GM18519 (cell line): ENCODE data around the gene SLC5A2.
"Not testable (repeated sequence)": the region's sequence is repeated elsewhere in the genome, so short reads cannot be mapped to it uniquely, and the experiment has no call there.

Source experiments
- ATAC-seq: cut with Tn5 transposase; IDR thresholded peaks from one replicate; pipeline ENCODE4 v1.9.1; 2021; ENCODE audit warnings: mild to moderate bottlenecking, moderate library complexity; ENCODE audit not compliant: unreplicated experiment, low FRiP score

SLC5A2 gene

DNA sequence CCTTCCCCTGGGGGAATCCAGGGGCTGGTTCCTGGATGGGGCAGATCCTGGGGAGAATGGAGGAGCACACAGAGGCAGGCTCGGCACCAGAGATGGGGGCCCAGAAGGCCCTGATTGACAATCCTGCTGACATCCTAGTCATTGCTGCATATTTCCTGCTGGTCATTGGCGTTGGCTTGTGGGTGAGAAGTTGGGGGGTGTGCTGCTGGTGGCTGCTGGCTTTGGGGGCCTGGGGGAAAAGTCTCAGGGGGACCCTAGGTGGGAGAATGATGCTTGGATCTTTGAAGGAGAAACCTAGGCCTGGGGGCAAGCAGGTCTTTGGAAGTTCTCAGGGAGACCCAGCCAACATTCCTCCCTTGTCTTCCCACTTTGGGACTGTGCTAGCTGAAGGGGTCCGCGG is at the start of gene SLC5A2:
Gene SLC5A2 (plus strand): TSS at position 43 of the 400 bp plus-strand sequence. CDS start 14 bp downstream, at position 57.
- ATAC-seq = no peak

DNA sequence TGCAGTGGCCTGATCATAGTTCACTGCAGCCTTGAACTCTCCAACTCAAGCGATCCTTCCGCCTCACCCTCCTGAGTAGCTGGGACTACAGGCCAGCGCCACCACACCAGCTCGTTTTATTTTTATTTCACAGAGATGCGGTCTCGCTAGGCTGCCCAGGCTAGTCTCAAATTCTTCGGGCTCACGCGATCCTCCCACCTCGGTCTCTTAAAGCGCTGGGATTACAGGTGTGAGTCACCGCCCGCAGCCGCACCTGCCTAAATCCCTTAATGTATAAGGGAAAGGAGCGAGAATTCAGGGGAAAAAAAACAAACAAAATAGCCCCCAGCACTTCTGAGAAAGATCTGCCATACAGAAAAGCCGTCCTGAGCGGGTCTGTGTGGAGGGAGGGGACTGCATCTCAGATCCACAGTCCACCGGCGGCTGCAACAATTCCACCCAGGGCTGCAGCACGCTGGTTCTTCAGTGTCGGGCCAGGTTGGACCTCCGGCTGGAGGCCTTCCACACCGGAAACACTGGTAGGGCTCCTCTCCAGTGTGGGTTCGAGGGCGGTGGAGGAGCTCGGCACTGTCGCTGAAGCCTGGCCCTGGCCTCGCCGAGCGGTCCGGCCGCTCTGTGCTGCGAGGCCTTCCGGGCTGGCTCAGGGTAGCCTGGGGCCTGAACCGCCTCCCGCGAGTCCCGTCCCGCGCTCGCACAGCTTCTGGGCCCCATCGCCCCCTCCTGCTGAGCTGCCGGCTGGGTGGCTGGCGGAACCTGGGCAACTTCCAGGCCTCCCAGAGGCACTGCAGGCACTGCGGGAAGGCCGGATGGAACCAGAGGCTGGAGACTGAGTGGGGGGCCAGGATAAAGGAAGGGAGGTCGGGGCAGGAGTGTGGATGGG is 47.3 kb upstream of the SLC5A2 start:
- ATAC-seq = no peak

DNA sequence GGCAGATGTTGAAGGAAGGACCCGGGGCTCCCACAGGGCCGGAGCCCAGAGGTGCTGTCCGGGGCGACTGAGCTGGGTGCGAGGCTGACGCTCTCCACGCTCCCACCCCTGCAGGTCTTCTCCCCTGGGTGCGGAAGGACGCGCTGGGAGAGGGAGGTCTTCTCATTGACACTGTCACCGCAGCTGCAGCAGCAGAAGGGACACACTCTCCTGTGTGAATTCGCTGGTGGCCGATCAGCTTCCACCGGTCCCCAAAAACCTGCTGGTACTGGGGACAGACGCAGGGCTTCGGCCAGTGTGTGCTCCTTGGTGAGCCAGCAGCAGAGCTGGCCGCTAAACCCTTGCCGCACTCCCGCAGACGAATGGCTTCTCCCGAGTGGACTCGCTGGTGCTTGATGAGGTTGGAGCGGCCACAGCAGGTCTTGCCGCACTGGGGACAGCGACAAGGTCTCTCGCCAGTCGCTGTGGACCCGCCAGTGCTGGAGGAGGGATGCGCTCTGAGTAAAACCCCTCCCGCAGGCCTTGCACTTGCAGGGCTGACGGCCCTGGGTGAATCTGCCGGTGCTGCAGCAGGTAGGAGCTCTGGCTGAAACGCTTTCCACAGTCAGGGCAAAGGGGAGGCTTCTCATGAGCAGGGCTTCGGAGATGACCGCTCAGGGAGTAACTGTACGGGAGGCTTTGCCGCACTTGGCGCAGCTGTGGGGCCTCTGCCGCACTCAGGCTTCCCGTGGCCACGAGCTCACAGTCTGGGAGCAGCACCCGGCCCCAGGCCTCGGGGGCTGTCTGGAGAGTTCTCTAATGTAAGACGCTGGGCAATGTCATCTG is 46.5 kb upstream of the SLC5A2 start:
- ATAC-seq = no peak

DNA sequence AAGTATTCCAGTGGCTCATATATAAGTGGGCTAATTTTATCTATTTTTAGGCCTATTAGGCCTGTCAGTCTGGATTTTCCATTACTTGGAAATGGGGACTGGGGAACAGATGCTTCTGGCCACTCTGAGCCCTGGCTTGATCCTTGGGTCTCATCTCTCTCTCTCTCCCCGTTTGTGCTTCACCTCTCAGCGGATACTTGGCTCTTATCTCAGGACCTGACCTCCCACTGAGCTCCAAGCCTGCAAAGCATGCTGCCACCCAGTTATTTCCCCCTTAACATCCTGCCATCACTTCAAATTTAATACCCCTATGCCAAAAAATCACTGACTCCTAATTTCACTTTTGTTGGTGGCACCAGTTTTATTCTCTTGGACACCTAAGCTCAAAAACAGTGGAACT is 44.5 kb upstream of the SLC5A2 start:
- no peak for ATAC-seq

DNA sequence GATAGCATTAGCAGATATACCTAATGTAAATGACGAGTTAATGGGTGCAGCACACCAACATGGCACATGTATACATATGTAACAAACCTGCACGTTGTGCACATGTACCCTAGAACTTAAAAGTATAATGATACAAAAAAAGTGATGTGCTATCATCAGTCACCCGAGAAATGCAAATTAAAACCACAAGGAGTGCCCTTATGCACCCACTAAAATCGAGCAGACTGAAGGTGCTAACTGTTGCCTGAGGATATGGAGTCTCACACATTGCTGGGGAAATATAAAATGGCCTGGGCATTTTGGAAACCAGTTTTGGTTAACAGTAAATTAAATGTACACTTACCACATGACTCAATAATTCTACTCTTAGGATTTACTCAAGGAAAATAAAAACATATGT is 43.9 kb upstream of the SLC5A2 start:
- not testable (repeated sequence) for ATAC-seq

DNA sequence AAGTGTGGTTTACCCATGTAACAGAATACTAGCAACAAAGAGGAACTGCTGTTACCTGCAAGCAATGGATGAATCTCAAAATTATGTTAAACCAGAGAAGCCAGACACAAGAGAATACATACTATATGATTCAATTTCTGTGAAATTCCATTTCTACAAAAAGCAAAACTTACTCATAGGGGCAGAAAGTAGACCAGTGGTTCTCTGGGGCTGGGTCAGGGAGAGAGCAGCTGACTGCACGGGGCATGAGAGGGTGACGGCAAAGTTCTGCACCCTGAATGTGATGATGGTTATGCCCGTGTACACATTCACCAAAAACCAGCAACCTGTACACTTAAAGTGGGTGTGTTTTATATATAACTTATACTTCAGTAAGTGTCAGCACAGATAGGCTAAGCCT is 43.4 kb upstream of the SLC5A2 start:
- no peak for ATAC-seq

DNA sequence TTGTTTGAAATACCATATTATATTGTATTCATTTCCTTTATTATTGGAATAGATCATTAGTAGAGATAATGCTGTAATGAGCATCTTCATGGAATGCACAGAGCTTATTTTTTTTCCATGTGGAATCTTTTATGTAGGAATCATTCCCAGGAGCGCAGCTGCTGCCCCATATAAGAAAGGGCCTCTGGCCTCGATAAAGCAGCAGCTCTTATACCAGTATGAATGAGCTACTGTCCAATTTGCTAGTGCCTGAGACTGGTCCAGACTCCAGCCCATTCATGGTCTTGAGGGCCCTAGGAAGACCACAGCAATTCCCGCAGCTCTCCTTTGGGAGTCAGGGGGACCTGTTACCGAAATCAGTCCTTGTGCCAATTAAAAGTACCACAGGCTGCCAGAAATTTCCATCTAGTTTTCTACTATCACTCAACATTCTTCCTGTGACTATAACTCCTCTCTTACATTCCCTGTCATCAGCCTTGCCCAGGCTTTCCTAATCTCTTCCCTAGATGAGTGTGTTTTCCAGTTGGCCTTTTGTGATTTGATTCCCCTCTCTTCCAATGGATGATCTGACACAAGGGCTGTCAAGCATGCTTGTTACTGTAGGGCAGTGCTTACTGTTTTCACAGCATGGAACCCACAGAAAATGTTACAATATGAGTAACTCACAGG is 42.3 kb upstream of the SLC5A2 start:
- ATAC-seq = no peak

DNA sequence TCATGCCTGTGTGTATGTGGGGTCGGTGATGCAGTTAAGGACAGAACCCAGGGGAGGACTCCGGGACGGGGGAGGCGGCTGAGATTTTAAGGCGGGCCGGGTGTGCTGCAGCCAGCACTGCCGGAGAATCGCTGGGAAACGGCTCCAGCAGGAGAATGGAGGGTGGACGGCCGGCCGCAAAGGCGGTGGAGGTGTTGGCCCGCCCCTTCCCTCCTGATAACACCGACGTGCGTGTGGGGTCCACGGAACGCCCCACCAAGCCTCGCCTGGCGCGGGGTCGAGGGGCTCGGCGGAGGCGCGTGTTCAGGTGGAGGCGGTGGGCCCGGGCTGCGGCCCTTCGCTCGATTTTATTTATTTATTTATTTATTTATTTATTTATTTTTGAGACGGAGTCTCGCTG is 41.0 kb upstream of the SLC5A2 start:
- no peak for ATAC-seq

DNA sequence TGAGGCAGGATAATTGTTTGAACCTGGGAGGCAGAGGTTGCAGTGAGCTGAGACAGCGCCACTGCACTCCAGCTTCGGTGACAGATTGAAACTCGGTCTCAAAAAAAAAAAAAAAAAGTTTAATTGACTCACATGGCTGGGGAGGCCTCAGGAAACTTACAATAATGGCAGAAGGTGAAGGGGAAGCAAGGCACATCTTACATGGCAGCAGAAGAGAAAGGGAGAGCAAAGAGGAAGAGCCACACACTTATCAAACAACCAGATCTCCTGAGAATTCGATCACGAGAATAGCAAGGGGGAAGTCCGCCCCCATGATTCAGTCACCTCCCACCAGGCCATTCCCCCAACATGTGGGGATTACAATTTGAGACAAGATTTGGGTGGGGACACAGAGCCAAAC is 37.0 kb upstream of the SLC5A2 start:
- ATAC-seq = not testable (repeated sequence)

DNA sequence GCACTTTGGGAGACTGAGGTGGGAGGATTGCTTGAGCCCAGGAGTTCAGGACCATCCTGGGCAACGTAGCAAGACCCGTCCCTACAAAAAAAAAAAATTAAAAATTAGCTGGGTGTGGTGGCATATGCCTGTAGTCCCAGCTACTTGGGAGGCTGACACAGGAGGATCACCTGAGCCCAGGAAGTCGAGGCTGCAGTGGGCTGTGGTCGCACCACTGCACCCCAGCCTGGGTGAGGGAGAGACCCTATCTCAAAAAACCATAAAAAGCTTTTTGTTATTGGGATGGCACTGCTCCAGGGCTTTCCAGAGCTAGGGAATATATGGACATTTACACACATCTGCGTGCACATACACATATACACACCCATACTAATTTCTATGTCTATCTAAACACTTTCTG is 31.7 kb upstream of the SLC5A2 start:
- no peak for ATAC-seq

DNA sequence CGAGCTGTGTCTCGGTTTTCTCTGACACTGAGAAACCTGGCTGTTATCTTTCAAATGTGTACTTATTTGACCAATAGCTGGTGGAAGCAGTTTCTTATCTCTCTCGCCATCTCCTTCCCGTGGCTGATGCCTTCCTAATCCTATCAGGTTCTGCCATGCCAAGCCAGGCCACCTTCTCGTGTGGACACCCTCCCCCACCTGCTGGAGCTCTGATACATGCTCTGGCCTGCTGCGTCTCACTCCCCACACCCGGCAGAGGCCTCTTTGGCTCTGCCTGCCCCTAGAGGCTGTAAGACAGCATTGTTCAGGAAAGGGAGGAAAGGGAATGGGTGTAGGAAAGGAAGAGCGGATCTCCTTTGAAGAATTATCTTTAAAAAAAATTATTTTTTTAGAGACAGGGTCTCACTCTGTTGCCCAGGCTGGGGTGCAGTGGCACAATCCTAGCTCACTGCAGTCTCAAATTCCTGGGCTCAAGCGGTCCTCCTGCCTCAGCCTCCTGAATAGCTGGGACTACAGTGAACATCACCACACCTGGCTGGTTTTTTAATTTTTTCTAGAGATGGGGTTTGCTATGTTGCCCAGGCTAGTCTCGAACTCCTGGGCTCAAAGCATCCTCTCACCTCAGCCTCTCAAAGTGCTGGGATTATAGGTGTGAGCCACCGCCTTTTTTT is 31.1 kb upstream of the SLC5A2 start:
- ATAC-seq = no peak

DNA sequence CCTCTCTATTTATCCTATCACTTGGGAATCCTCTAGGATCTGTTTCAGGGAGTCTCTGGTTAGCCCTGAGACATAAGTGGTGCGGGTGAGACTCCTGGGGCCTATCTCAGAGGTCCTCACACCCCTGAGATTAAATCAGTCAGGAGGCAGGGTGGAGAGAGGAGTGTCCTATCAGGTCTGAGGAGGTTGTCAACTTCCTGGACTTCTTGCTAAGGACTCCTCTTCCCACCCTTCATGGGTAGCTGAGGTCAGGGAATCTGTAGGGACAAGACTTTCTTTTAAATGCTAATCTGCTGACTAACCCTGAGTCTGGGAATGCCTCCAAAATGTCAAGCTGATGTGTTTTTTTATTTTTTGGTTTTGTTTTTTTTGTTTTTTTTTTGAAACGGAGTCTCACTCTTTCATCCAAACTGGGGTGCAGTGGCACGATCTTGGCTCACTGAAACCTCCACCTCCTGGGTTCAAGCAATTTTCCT is 30.3 kb upstream of the SLC5A2 start:
- ATAC-seq = no peak

DNA sequence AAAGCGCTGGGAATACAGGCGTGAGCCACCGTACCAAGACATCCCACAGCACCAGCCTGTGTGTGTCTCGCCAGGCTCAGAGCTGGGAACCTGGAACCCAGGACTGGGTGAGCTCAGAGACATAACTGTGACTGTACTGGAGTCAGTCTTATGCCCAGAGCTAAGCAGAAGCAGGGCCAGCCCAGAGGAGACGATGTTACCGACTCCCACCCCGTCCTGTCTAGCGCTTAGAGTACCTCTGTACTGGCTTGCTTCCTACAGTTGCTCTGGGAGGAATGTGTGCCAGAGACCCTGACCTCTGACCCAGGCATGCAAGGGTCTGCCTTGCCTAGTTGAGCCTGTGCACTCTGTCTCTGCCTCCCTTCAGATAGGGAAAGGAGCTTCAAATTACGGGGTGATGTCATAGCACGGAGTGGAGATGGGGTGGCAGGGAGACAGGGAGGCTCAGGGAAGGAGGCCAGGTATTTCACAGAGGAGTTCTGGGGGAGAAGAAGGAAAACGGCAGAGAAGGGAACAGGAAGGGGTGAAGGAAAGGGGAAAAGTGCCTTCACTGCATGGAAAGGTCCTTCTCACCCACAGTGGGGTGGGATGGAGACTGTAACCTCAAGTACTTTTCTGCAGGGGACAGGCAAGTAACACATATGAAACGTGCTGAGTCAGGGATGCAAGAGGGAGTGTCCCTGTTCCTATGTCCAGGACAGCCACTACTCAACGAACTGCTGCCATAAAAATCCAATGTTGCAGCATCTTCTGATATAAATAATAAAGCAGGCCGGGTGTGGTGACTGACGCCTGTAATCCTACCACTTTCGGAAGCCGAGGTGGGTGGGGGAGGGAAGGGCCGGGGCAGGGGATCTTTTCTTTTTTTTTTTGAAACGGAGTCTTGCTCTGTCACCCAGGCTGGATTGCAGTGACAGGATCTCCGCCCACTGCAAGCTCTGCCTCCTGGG is 29.4 kb upstream of the SLC5A2 start:
- ATAC-seq = no peak

DNA sequence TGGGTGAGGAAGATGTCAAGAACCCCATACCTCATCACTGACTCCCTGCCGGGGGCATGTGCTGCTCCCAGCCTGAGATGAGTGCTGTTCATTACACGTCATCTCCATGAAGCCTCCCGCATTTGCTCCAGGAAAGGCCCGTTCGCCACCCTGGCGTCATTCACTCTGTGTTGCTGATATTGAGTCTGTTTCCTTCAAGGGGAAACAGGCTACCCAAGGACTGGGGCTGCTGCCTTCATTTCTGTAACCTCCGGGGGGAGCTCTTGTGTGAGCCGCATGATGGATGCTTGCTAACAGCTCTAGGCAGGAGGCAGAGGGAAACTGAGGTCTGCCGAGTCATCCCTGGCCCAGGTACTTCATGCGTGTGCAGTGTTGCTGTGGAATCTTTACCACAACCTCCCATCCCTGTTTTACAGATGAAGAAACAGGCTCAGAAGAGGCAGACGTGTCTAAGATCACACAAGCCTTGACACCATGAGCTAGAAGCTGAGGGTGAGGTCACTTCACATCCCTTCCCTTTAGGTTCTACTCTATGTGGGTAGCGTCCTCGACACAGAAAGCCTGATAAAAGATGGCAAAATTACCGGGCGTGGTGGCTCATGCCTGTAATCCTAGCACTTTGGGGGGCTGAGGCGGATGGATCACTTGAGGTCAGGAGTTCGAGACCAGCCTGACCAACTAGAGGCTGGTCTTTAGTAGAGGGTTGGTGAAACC is 27.2 kb upstream of the SLC5A2 start:
- ATAC-seq = no peak

DNA sequence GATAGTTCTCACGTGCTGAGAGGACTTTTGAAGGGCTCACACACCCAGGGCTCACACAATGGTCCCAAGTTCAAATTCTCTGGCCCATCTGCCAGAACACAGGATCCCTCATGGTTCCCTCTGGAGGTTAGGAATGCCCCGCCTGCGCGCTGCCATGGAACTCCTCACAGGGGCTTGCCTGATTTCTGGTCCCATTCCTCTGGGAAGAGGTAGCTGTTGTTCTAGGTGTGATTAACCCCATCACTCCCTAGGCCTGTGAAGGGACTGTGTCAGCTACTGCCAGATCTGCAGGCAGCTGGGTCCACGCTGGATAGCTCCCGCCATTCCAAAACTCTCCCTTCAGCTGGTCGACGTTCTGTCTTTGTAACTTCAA is 25.9 kb upstream of the SLC5A2 start:
- ATAC-seq = no peak

DNA sequence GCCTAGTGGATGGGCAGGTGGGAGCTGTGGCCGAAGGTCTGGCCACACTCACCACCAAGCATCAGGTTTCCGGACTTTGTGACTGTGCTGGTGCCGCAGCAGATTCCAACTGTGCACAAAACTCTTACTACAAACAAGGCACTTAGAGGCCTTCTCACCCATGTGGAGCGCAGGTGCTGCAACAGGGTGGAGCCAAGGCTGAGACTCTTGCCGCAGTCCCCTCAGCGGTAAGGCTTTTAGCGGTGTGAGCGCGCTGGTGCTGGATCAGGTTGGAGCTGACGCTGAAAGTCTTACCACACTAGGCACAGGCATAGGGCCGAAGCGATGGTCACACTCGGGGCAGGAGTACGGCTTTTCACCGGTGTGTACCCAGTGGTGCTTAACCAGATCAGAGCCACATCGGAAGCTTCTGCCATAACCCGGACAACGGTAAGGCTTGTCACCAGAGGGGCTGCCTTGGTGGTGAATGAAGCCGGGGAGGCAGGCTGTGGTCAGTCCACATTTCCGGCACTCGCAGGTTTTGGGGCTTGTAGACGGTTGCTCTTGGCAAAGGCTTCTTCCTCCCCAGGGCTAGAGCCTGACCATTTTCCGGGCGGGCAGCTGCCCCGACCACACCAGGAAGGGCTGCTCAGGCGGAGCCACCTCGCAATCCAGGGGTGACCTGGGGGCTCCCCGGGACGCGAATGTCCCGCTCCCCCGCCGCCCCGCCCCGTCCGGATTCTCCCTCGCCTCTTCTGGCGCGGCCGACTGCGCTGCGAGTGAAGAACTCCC is 24.7 kb upstream of the SLC5A2 start:
- ATAC-seq = no peak

DNA sequence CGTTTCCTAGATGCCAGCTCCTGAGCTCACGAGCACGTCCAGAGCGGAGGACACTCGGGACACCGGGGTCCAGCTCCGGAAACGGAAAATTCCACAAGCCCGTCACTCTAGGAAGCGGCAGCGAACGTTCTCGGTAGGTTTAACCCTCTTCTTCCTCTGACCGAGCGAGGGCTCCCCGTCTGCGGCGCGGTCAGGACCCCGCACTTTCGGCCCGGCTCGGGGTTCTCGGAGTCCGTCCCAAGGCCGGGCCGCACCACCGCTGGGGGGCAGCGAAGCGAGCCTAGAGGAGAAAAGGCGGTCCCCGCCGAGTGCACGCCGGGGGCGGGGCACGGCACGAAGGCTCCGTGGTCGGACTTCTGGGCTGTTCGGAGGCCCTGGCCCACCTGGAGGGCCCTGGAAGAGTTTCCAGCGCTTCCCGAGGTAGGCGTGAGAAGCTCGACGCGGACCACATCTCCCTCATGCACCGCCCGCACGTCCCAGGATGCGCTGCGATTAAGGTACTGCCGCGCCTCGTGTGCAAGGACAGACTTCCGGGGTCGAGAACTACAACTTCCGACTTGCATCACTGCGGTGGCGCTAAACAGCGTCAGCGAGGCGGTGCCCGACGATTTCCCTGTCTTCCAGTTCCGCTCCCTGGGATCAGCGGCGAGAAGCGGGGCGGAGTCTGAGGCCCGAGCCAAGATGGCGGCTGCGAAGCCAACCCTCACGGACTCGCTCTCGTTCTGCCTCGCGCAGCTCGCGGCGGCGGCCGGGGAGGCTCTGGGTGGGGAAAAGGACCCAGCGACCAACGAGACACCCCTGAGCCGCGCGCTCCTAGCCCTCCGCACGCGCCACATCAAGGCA is 23.9 kb upstream of the SLC5A2 start, which contains the start of gene ARMC5:
Gene ARMC5 (plus strand): TSS at position 658 of the 843 bp plus-strand sequence. CDS start 24 bp downstream, at position 682.
- ATAC-seq = peak; percentile 45
